ENCODE results near the gene FLT4. TPM values are rescaled to one million over a fixed set of nuclear protein-coding genes. Genes with fewer than 3 reads are reported as not detected.

Gene FLT4
- total and polyA plus RNA-seq, 2 of the 13 experiments (the other 11 are each of a cell fraction or from before 2014, with no cell fraction given), result not detected

- no peak for TF ChIP-seq MNT (IDR thresholded peaks at IDR 0.05)
- no peak for TF ChIP-seq ATF7-NPFF (CRISPR knock-in tag; IDR thresholded peaks at IDR 0.05; ENCODE audit: low read depth)
- TF ChIP-seq PAF1 (CRISPR knock-in tag; IDR thresholded peaks at IDR 0.05), result no peak
- no peak for TF ChIP-seq ZNF225 (CRISPR knock-in tag; IDR thresholded peaks at IDR 0.05)
- no peak for TF ChIP-seq HINFP (CRISPR knock-in tag; IDR thresholded peaks at IDR 0.05; ENCODE audit: low read depth)
- no peak for TF ChIP-seq ZMYM3 (CRISPR knock-in tag; IDR thresholded peaks at IDR 0.05)
- no peak for TF ChIP-seq GRHL1 (CRISPR knock-in tag; conservative IDR thresholded peaks at IDR 0.05)
- TF ChIP-seq NCOA1 (CRISPR knock-in tag; IDR thresholded peaks at IDR 0.05), result no peak
These were observed 36.7 kb downstream of the FLT4 start (continued) for GRCh38 chr5:180612683-180613082.
